IPS DF 19.7 (cell line): ENCODE measurements around the gene ENTPD1.
"Not testable (repeated sequence)": the region's sequence is repeated elsewhere in the genome, so short reads cannot be mapped to it uniquely, and the experiment has no call there.

Experiments used
- DNase-seq: peaks from one replicate; pipeline ENCODE4 v3.0.0-alpha.2; 2013; ENCODE audit warnings: low read depth, low spot score

Gene ENTPD1

GRCh38 chr10:95864906-95865813 lies 109.2 kb downstream of the ENTPD1 start:
- peak; percentile 30 for DNase-seq

- DNase-seq: no peak
Observed at GRCh38 chr10:95865814-95866466, 110.0 kb downstream of the ENTPD1 start.

- DNase-seq: no peak
Observed at GRCh38 chr10:95866467-95866842, 110.5 kb downstream of the ENTPD1 start.

GRCh38 chr10:95867866-95868265 lies 111.9 kb downstream of the ENTPD1 start:
- DNase-seq: no peak

GRCh38 chr10:95872158-95872711 lies 116.3 kb downstream of the ENTPD1 start:
- DNase-seq: no peak

- DNase-seq: no peak
Observed at GRCh38 chr10:95873139-95873538, 117.2 kb downstream of the ENTPD1 start.

- no peak for DNase-seq
Observed at GRCh38 chr10:95873651-95874050, 117.7 kb downstream of the ENTPD1 start.

GRCh38 chr10:95874783-95875182 lies 118.8 kb downstream of the ENTPD1 start:
- not testable (repeated sequence) for DNase-seq

GRCh38 chr10:95876756-95877155 lies 120.8 kb downstream of the ENTPD1 start:
- DNase-seq: no peak

- DNase-seq: no peak
Observed at GRCh38 chr10:95877881-95878280, 121.9 kb downstream of the ENTPD1 start.

- DNase-seq: no peak
Observed at GRCh38 chr10:95880704-95881103, 124.7 kb downstream of the ENTPD1 start.

GRCh38 chr10:95881316-95881715 lies 125.4 kb downstream of the ENTPD1 start:
- no peak for DNase-seq

- no peak for DNase-seq
Observed at GRCh38 chr10:95889830-95890229, 133.9 kb downstream of the ENTPD1 start.

GRCh38 chr10:95896071-95896850 lies 140.3 kb downstream of the ENTPD1 start:
- no peak for DNase-seq

GRCh38 chr10:95905897-95906580 lies 150.1 kb downstream of the ENTPD1 start:
- not testable (repeated sequence) for DNase-seq

GRCh38 chr10:95906677-95907455 lies 150.9 kb downstream of the ENTPD1 start:
- peak; percentile 12 for DNase-seq

- DNase-seq: peak; percentile 50
Observed at GRCh38 chr10:95907456-95908253, 151.7 kb downstream of the ENTPD1 start, which contains the start of gene CC2D2B. Gene CC2D2B (plus strand): TSS chr10:95907975. CDS start chr10:95911324, 3,349 bp downstream.

- no peak for DNase-seq
Observed at GRCh38 chr10:95908450-95908849, 152.5 kb downstream of the ENTPD1 start.

GRCh38 chr10:95909561-95909960 lies 153.6 kb downstream of the ENTPD1 start:
- no peak for DNase-seq
